Melanocyte of skin (primary cell): ENCODE data around the gene TMEM255A. TPM values are rescaled to one million over a fixed set of nuclear protein-coding genes. Genes with fewer than 3 reads are reported as not detected.

Source experiments
- total RNA-seq, 2 donors: library from RNA; depleted of rRNA; stranded (reverse); fragments of >200 nt; gene quantifications; 2 replicates each; pipeline ENCODE4 v1.2.3, GENCODE V29; 2012

The TMEM255A gene
- 10 to 100 TPM in 1 of 2 donors, 1 to 10 TPM in 1; 7.6 to 18.6 TPM for total RNA-seq

DNA sequence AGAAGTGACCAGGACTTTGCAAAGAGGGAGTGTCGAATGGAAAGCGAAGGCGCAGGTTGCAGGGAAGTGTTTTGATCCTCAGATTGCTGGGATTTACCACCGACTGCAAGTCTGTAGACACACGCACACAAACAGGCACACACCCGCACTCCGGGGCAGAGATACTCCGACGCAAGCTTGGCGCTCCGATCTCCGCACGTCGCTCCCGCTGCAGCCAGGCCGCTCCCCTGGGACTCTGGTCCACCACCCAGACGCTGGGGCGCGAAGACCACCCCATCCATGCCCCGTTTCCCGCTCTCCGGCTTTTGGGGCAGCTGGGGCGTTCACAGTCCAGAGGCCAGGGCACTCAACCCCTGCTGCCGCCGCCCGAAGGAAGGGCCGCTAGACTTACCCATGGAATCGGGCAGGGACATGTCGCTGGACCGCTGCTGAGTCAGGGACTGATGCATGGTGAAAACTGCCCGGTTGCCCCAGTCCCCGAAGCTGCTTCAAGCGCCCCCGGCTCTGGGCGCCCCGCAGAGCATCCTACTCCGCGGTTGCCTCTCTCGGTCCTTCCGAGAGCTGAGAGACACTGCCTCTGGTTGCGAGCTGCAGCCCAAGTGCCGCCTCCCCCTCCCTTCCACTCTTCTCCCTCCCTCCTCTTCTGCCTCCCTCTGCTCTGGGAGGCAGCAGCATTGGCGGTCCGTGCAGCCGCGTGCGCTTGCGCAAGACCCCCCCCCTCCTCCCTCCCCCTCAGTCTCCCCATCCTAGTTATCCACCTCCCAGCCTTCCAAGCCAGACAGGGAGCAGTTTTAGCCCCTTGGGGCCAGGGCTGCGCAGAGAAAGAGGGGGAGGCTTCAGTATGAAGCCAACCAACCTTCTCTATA lies at the start of gene TMEM255A:
Gene TMEM255A (minus strand): TSS at position 601 of the 866 bp plus-strand sequence. CDS start 152 bp downstream, at position 449.

GRCh38 chrX:120250522-120251271 lies 60.6 kb downstream of the TMEM255A start, which contains the start of gene ZBTB33:
ZBTB33 (plus strand) TSS chrX:120250812; CDS start chrX:120253416, 2,604 bp downstream.

Other genes with a start within 250 kb of the TMEM255A start
- gene RHOXF2B, start 233.8 kb downstream of the TMEM255A start, total RNA-seq, result not detected
- not detected for gene RHOXF1, start 195.5 kb downstream of the TMEM255A start, total RNA-seq
- gene RHOXF2, start 152.8 kb downstream of the TMEM255A start, total RNA-seq, result not detected
- gene ZBTB33, start 60.6 kb downstream of the TMEM255A start, total RNA-seq, result 10 to 100 TPM; 28.6 to 29.6 TPM
- gene ATP1B4, start 50.6 kb upstream of the TMEM255A start, total RNA-seq, result not detected
- gene LAMP2, start 157.8 kb upstream of the TMEM255A start, total RNA-seq, result 100 to 1,000 TPM; 296 to 366 TPM
- 10 to 100 TPM; 31.3 to 42.6 TPM for gene CUL4B, start 249.5 kb upstream of the TMEM255A start, total RNA-seq